Central memory CD4-positive, alpha-beta T cell (primary cell): ENCODE data around the gene EEF1AKMT3.
"Not testable (repeated sequence)": the region's sequence is repeated elsewhere in the genome, so short reads cannot be mapped to it uniquely, and the experiment has no call there.

Experiments used
- DNase-seq: peaks from one replicate; pipeline ENCODE4 v3.0.0; 2022

Gene EEF1AKMT3

GRCh38 chr12:57820119-57820518 is 47.7 kb downstream of the EEF1AKMT3 start:
- DNase-seq = not testable (repeated sequence)

DNA sequence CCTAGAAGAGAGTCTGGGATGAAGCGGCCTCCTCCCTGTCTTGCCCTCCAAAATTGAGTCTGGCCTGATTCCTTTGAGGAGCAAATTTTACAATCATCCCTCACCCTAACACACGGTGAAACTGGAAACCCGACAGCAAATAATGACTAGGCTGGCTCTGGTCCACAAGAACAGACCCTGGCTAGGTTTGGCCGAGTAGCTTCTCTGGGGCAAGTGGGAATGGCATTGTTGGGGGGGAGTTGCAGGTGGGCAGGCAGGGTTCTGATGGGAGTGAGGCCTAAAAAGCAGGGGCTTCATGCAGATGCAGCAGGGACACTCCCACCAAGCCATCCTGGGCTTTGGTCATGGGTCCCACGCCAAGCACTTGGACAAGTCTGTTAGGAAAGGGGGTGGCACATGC is 48.6 kb downstream of the EEF1AKMT3 start:
- DNase-seq = not testable (repeated sequence)

- no peak for DNase-seq
Observed at GRCh38 chr12:57821474-57822214, 49.2 kb downstream of the EEF1AKMT3 start.

GRCh38 chr12:57822392-57823130 is 50.1 kb downstream of the EEF1AKMT3 start:
- no peak for DNase-seq

DNA sequence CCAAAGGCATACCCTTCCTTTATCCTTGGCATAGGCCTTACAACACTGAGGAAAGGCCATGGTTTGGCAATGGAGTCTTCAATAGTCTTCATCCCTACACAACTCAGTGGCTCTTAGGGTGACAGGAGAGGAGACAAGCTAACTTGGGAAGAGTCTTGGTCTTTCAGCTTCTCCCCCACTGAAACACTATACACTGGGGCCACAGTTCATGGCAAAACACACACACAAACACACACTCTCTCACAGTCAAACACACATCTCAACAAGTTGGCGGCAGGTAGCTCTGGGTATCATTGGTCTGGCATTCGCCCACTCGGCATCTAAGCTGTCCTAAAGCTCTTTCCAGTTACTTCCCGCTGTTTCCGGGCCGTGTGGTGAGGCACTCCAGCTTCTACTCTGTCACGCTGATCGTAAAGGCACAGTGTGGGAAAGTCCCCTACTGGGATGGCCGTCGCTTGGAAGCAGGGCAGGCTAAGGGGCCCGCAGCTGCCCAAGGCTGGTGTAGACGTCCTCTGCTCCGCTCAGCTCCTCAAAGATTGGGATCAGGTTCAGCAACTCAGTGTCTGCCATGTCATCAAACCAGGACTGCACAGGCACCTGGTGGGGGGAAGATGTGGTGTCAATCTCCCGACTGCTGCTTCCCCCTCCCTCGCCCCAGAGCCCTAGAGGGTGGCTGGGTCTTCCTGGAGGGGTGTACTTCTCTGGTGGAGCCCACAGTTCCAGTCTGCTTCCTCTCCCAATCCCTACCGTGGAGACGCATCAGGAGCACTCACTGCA is 50.9 kb downstream of the EEF1AKMT3 start:
- no peak for DNase-seq

DNA sequence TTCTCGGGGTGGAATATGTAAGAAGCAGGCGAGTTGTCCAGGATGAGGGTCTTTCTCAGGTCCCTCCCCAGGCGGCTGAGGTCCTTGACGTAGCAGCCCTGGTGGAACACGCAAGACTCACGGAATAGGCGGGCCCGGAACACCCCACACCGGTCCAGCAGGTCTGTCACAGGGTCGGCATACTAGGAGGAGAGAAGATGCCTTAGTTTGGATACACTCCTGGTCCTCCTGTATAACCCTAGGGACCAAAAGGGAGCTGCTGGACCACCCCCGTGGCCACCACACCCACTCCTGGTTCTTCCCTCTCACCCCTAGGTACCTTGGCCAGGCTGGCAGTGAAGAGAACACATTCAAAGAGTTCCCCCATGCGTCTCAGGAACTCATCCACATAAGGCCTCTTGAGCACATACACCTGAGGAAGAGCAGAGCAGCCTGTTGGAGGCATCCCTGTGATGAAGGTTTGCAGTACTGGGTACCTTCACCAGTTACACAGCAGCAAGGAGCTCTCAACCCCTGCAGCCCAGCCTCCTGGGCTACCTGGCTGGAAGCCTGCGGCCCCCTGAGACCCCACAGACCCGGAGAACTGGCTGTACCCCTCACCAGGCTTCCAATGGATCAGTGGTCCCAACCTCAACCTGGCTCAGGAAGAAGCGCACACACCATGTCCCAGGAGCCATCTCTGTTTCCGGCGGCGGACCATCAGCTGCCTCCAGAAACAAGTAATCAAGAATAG is 51.7 kb downstream of the EEF1AKMT3 start:
- DNase-seq = no peak

DNA sequence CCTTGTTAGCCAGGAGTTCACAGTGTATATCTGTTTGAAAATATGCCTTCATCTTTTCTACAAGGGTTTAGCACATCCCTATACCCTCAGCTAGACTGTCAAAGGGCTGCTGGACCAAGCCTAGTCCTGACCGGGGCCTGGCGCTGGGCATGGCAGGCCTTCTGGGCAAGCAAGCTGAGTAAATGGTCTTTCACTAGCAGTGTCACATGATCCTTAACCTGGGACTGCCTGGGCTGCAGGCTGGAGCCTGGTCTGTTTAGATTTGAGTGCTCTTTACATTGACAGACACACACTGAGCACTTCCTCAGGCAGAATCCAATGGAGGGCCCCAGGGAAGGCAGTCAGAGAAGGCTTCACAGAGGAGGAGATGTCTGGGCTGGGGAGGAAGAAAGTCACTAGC is 53.0 kb downstream of the EEF1AKMT3 start:
- no peak for DNase-seq

- DNase-seq = no peak
Observed at GRCh38 chr12:57826400-57826799, 54.0 kb downstream of the EEF1AKMT3 start.

GRCh38 chr12:57826966-57827365 is 54.6 kb downstream of the EEF1AKMT3 start:
- DNase-seq = no peak

- no peak for DNase-seq
Observed at GRCh38 chr12:57829025-57829777, 56.8 kb downstream of the EEF1AKMT3 start.

GRCh38 chr12:57830393-57830792 is 58.0 kb downstream of the EEF1AKMT3 start:
- no peak for DNase-seq
